ENCODE data around the gene LHX1. TPM values are rescaled to one million over a fixed set of nuclear protein-coding genes. Genes with fewer than 3 reads are reported as not detected.
A peak's percentile ranks its signal among the peaks of the same experiment; 100 is the strongest.

Gene LHX1
- total and polyA plus RNA-seq, 11 donors: not detected

DNA sequence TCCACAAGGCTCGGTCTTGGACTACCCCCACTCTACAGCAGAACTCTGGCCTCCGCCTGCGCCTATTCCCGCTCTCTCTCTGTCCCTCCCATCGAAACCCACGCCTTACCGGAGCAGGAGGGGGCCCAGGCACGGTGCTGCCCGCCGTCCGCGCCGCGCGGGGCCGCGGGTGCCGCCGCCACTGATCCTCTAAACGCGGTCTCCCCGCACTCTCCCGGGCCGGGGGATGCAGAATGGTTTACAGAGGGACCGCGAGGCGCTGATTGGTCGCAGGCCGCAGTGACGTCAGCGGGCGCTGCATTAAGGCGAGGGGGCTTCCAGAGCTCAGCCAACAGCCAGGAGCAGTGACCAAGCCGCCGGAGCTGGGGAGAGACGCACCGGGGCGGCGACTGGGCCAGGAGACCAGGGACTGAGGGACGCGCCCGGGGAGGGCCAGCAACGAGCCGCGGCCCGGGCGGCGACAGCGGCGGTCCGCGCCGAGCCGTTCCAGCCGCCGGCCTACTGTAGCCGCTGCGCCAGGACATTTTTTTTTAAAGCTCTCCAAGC is 747 bp upstream of the LHX1 start:
- Histone ChIP-seq H3K9me3 (no peaks in the 10 kb centered on the region), H3K27ac (no peak overlapping the region), H3K36me3 (no peaks in the 10 kb centered on the region), H3K4me1 (peaks cover 10 to 84% (median 65%) of the 10 kb centered on the region in 12 donors), H3K27me3 (peaks cover 90 to 100% (median 100%) of the 10 kb centered on the region in 9 donors), H3K4me3 (peak overlapping the region; percentile 1 to 42 (median 22))
- ATAC-seq (peak in 1 of 4 donors; percentile 9), DNase-seq (no peak)
- intact Hi-C loops (cut with DNase I): no loop called here
- TF ChIP-seq, protein P1, sequence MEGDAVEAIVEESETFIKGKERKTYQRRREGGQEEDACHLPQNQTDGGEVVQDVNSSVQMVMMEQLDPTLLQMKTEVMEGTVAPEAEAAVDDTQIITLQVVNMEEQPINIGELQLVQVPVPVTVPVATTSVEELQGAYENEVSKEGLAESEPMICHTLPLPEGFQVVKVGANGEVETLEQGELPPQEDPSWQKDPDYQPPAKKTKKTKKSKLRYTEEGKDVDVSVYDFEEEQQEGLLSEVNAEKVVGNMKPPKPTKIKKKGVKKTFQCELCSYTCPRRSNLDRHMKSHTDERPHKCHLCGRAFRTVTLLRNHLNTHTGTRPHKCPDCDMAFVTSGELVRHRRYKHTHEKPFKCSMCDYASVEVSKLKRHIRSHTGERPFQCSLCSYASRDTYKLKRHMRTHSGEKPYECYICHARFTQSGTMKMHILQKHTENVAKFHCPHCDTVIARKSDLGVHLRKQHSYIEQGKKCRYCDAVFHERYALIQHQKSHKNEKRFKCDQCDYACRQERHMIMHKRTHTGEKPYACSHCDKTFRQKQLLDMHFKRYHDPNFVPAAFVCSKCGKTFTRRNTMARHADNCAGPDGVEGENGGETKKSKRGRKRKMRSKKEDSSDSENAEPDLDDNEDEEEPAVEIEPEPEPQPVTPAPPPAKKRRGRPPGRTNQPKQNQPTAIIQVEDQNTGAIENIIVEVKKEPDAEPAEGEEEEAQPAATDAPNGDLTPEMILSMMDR (IDR thresholded peaks at IDR 0.05): no peak
- no peak for TF ChIP-seq POLR2A (IDR thresholded peaks at IDR 0.05)
- WGBS, 4 donors: 1 to 2% (median 1%) methylated on average over 28 to 58 of the region's 58 CpGs

DNA sequence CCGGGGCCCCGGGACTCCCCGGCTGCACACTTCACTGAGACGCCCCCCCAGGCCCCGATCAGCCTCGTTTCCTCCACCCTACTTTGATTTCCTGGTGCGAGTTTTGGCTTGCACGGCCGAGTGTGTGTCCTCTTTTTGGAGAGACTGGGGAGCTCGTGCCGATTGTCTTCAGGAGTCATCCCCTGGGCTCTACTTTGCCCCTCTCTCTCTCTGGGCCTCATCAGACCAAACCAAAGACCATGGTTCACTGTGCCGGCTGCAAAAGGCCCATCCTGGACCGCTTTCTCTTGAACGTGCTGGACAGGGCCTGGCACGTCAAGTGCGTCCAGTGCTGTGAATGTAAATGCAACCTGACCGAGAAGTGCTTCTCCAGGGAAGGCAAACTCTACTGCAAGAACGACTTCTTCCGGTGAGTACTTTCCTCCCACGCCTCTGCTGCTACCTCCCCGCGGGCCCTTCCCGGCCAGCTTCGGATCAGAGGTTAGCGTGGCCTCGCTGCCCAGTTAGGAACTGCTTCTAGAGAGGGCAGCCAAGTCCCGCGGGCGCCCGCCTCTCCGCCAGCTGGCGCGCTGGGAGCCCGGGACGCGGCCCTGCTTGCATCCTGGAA is 787 bp downstream of the LHX1 start:
- Histone ChIP-seq H3K4me3 (peak overlapping the region in 6 of 12 donors; percentile 5 to 42 (median 22)), H3K27ac (no peak overlapping the region), H3K4me1 (peaks cover 10 to 82% (median 68%) of the 10 kb centered on the region in 12 donors), H3K9me3 (no peaks in the 10 kb centered on the region), H3K27me3 (peaks cover 93 to 100% (median 100%) of the 10 kb centered on the region in 9 donors), H3K36me3 (no peaks in the 10 kb centered on the region)
- WGBS, 4 donors: 2 to 3% (median 2%) methylated on average over 19 to 36 of the region's 36 CpGs
- DNase-seq (no peak), ATAC-seq (peak in 1 of 4 donors; percentile 19)
- TF ChIP-seq POLR2A (IDR thresholded peaks at IDR 0.05): no peak
- TF ChIP-seq, protein P1 (IDR thresholded peaks at IDR 0.05): no peak
- intact Hi-C loops (cut with DNase I): no loop called here

DNA sequence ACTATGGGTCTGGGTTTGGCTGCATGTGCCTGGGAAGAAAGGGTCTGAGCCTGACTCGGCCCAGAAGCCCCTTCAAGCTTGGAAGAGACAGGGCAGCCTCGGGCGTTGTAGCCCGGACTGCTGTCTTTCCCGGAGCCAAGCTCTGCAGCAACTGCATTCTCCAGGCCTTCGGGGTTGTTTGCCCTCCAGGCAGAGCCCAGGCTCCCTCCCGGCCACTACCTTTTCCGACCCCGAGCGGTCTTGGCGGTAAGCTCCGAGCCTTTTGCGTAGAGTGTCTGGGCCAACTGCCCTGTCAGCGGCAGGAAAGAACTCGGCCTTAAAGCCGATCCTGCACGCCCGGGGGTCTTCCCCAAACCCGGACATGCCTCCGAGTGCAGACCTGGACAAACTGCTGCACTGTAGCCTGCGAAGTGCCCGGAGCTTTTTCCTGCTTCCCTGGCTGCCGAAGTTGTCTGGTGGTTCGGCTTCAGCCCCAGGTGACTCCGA is 1.3 kb downstream of the LHX1 start:
- intact Hi-C loops (cut with DNase I): no loop called here
- peak overlapping the region in 4 of 12 donors; percentile 0 to 36 (median 10) for H3K4me3 ChIP-seq

More for the DNA sequence above, 1.3 kb downstream of the LHX1 start:
- Histone ChIP-seq H3K4me1 (peaks cover 10 to 78% (median 63%) of the 10 kb centered on the region in 12 donors), H3K27me3 (peaks cover 93 to 100% (median 100%) of the 10 kb centered on the region in 9 donors), H3K36me3 (no peaks in the 10 kb centered on the region), H3K27ac (no peak overlapping the region), H3K9me3 (no peaks in the 10 kb centered on the region)
- ATAC-seq (no peak), DNase-seq (no peak)
- TF ChIP-seq, protein P1 (IDR thresholded peaks at IDR 0.05): no peak
- TF ChIP-seq POLR2A (IDR thresholded peaks at IDR 0.05): no peak
- 2 to 3% (median 2%) methylated on average over 15 to 25 of the region's 25 CpGs for WGBS, 4 donors
